ENCODE measurements around the gene ADH5. TPM values are rescaled to one million over a fixed set of nuclear protein-coding genes. Genes with fewer than 3 reads are reported as not detected.

Gene ADH5
- total and polyA plus RNA-seq, 9 of the 15 experiments (the other 6 are each of a cell fraction or from before 2014, with no cell fraction given), result 115 to 310 (median 200) TPM

DNA sequence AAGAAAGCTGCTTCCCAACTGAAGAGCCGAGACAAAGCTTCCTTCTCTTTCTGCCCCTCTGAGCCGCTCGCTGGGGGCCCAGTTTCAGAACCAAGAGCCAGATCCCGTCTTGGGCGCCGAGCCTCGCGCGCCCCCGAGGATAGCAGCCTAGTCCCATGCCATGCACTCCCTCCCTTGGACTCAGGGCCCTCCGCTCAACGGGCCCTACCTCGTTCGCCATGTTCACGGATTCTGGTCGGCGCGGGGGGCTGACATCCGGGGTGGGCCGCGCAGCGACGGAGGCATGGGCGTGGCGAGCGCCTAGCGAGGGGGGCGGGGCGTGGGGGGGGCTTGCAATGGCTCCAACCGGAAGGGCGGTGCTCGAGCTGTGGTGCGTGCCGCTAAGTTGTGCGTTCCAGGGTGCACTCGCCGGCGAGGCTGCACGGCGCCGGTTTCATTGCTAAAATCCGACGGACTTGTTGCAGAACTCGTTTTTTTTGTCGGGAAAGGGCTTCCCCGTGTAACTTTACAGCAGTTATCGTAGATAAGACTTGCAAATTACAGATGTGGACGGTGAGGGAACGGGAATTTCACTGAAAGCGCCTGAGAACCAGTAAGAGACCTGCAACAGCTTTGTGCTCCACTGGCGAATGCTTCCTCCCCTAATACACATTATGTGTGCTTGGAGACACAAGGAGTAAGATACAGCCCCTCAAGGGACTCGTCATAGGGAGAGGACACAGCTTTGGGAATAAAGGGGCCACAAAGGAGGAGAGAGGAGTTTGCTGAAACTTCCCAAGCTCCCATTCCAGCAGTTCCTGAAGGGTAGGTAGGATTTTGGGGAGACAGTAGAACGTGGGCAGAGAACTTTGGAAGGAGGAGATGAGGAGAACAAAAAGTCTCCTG is at the start of gene ADH5 (continued):
- TF ChIP-seq KDM5B (IDR thresholded peaks at IDR 0.05; ENCODE audit: insufficient replicate concordance, low read depth, low read length) (peak; percentile 89), ETV5 (CRISPR knock-in tag; IDR thresholded peaks at IDR 0.05; ENCODE audit: low read depth) (peak; percentile 79), NR3C1 (CRISPR knock-in tag; IDR thresholded peaks at IDR 0.05) (no peak), ATF1 (CRISPR knock-in tag; IDR thresholded peaks at IDR 0.05) (no peak), ATF1 (tag; IDR thresholded peaks at IDR 0.05) (peak; percentile 9; the same call in 1 of the 2 replicates), ZC3H4 (CRISPR knock-in tag; IDR thresholded peaks at IDR 0.05; ENCODE audit: borderline replicate concordance) (no peak), HNRNPL (IDR thresholded peaks at IDR 0.05; ENCODE audit: low read depth, low read length) (no peak), EWSR1 (IDR thresholded peaks at IDR 0.05; ENCODE audit: borderline replicate concordance, low read depth, partially characterized antibody) (no peak), GABPB2 (CRISPR knock-in tag; conservative IDR thresholded peaks at IDR 0.05) (no peak)
- TF ChIP-seq, protein P1, sequence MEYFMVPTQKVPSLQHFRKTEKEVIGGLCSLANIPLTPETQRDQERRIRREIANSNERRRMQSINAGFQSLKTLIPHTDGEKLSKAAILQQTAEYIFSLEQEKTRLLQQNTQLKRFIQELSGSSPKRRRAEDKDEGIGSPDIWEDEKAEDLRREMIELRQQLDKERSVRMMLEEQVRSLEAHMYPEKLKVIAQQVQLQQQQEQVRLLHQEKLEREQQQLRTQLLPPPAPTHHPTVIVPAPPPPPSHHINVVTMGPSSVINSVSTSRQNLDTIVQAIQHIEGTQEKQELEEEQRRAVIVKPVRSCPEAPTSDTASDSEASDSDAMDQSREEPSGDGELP (CRISPR knock-in tag; IDR thresholded peaks at IDR 0.05; ENCODE audit: borderline replicate concordance), result peak; percentile 43; the same call in 1 of the 2 replicates
- TF ChIP-seq, protein P2, sequence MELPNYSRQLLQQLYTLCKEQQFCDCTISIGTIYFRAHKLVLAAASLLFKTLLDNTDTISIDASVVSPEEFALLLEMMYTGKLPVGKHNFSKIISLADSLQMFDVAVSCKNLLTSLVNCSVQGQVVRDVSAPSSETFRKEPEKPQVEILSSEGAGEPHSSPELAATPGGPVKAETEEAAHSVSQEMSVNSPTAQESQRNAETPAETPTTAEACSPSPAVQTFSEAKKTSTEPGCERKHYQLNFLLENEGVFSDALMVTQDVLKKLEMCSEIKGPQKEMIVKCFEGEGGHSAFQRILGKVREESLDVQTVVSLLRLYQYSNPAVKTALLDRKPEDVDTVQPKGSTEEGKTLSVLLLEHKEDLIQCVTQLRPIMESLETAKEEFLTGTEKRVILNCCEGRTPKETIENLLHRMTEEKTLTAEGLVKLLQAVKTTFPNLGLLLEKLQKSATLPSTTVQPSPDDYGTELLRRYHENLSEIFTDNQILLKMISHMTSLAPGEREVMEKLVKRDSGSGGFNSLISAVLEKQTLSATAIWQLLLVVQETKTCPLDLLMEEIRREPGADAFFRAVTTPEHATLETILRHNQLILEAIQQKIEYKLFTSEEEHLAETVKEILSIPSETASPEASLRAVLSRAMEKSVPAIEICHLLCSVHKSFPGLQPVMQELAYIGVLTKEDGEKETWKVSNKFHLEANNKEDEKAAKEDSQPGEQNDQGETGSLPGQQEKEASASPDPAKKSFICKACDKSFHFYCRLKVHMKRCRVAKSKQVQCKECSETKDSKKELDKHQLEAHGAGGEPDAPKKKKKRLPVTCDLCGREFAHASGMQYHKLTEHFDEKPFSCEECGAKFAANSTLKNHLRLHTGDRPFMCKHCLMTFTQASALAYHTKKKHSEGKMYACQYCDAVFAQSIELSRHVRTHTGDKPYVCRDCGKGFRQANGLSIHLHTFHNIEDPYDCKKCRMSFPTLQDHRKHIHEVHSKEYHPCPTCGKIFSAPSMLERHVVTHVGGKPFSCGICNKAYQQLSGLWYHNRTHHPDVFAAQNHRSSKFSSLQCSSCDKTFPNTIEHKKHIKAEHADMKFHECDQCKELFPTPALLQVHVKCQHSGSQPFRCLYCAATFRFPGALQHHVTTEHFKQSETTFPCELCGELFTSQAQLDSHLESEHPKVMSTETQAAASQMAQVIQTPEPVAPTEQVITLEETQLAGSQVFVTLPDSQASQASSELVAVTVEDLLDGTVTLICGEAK (IDR thresholded peaks at IDR 0.05), result peak; percentile 70
- TF ChIP-seq, protein P2 (CRISPR knock-in tag; IDR thresholded peaks at IDR 0.05), result no peak
- TF ChIP-seq, protein P3, sequence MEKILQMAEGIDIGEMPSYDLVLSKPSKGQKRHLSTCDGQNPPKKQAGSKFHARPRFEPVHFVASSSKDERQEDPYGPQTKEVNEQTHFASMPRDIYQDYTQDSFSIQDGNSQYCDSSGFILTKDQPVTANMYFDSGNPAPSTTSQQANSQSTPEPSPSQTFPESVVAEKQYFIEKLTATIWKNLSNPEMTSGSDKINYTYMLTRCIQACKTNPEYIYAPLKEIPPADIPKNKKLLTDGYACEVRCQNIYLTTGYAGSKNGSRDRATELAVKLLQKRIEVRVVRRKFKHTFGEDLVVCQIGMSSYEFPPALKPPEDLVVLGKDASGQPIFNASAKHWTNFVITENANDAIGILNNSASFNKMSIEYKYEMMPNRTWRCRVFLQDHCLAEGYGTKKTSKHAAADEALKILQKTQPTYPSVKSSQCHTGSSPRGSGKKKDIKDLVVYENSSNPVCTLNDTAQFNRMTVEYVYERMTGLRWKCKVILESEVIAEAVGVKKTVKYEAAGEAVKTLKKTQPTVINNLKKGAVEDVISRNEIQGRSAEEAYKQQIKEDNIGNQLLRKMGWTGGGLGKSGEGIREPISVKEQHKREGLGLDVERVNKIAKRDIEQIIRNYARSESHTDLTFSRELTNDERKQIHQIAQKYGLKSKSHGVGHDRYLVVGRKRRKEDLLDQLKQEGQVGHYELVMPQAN (IDR thresholded peaks at IDR 0.05; ENCODE audit: borderline replicate concordance), result no peak
- TF ChIP-seq, protein P4, sequence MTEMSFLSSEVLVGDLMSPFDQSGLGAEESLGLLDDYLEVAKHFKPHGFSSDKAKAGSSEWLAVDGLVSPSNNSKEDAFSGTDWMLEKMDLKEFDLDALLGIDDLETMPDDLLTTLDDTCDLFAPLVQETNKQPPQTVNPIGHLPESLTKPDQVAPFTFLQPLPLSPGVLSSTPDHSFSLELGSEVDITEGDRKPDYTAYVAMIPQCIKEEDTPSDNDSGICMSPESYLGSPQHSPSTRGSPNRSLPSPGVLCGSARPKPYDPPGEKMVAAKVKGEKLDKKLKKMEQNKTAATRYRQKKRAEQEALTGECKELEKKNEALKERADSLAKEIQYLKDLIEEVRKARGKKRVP (CRISPR knock-in tag; IDR thresholded peaks at IDR 0.05), result no peak
